ENCODE data around the gene TMEM132C. TPM values are rescaled to one million over a fixed set of nuclear protein-coding genes. Genes with fewer than 3 reads are reported as not detected.
A peak's percentile ranks its signal among the peaks of the same experiment; 100 is the strongest.

TMEM132C gene
- total RNA-seq, 1 experiment from 2014 or later, result not detected

DNA sequence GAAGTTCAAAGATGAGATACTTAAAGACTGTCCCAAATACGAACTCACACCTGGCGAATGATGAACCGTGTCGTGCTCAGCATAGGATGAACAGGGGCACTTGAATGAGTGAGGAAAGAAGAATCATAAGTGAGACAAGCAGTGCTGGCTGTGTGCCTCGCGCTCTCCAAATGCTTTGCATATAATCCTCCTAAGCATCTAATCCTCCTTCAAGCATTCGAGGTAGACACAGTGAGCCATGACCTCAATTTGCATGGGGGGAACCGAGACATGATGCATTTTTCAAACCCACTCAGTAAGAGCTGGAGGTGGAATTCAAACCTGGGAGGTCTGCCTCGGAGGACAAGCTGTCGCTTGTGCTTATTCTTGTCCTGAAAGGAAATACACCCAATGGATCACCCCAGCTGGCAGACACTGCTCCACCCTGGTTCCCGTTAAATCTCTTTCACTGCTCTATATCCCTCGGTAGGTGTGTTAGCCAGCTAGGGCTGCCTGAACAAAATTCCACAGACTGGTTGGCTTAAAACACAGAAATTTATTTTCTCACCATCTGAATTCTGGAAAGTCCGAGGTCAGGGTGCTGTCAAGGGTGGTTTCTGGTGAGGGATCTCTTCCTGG lies 282.7 kb downstream of the TMEM132C start:
- in situ Hi-C loops (cut with HindIII; ENCODE audit: low pct_unique_long_range_greater_than_20kb, low sequenced_read_pairs), result no loop called here
- DNase-seq (ENCODE audit: low read depth, low spot score), result no peak

- DNase-seq (ENCODE audit: low read depth, low spot score), result no peak
- in situ Hi-C loops (cut with HindIII; ENCODE audit: low pct_unique_long_range_greater_than_20kb, low sequenced_read_pairs), result no loop called here
Observed at GRCh38 chr12:128551266-128551665, 284.3 kb downstream of the TMEM132C start.

DNA sequence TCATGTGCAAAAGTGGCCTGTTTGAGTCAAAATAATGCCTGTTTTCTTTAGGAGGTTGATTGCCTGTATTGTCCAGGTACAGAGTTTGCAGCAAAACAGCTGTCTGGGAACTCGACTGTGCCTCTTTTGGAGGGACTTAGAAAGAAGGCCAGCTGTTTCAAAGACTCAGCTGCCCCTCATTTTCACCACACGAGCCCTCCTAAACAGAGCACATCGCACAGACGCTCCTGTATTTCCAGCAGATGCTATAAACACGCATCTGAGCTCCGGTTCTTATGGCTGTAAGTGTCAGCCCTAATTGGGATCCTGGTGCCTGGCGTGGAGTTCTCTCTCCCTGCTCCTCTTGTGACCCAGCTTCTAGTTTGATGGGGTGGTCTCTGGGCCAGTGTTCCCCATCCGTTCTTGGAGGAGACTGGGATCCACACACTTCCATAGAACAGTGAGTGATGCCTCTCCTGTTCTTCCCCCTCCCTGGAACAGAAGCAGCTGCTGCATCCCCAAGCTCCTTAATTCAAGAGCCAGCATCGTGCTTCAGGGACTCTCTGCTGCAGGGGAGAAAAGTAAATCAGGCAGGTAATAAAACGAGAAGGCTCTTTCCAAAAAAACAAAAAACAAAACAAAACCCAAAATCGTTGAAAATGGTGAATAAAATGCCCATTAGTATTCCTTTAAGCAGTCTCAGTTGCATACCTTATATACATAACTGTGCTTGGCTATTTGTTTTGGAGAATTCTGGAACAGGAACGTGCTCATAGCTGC lies 287.8 kb downstream of the TMEM132C start:
- DNase-seq (ENCODE audit: low read depth, low spot score), result no peak
- in situ Hi-C loops (cut with HindIII; ENCODE audit: low pct_unique_long_range_greater_than_20kb, low sequenced_read_pairs), result no loop called here

GRCh38 chr12:128557231-128557630 lies 290.3 kb downstream of the TMEM132C start:
- in situ Hi-C loops (cut with HindIII; ENCODE audit: low pct_unique_long_range_greater_than_20kb, low sequenced_read_pairs), result no loop called here
- DNase-seq (ENCODE audit: low read depth, low spot score), result no peak

- in situ Hi-C loops (cut with HindIII; ENCODE audit: low pct_unique_long_range_greater_than_20kb, low sequenced_read_pairs), result no loop called here
- no peak for DNase-seq (ENCODE audit: low read depth, low spot score)
Observed at GRCh38 chr12:128564956-128565355, 298.0 kb downstream of the TMEM132C start.

GRCh38 chr12:128567730-128568129 lies 300.8 kb downstream of the TMEM132C start:
- no peak for DNase-seq (ENCODE audit: low read depth, low spot score)
- in situ Hi-C loops (cut with HindIII; ENCODE audit: low pct_unique_long_range_greater_than_20kb, low sequenced_read_pairs), result no loop called here

GRCh38 chr12:128570191-128571065 lies 303.5 kb downstream of the TMEM132C start:
- in situ Hi-C loops (cut with HindIII; ENCODE audit: low pct_unique_long_range_greater_than_20kb, low sequenced_read_pairs), result no loop called here
- no peak for DNase-seq (ENCODE audit: low read depth, low spot score)

- DNase-seq (ENCODE audit: low read depth, low spot score), result peak; percentile 18
- in situ Hi-C loops (cut with HindIII; ENCODE audit: low pct_unique_long_range_greater_than_20kb, low sequenced_read_pairs), result no loop called here
Observed at GRCh38 chr12:128571906-128572810, 305.2 kb downstream of the TMEM132C start.

GRCh38 chr12:128573907-128574306 lies 306.9 kb downstream of the TMEM132C start:
- in situ Hi-C loops (cut with HindIII; ENCODE audit: low pct_unique_long_range_greater_than_20kb, low sequenced_read_pairs), result no loop called here
- no peak for DNase-seq (ENCODE audit: low read depth, low spot score)

DNA sequence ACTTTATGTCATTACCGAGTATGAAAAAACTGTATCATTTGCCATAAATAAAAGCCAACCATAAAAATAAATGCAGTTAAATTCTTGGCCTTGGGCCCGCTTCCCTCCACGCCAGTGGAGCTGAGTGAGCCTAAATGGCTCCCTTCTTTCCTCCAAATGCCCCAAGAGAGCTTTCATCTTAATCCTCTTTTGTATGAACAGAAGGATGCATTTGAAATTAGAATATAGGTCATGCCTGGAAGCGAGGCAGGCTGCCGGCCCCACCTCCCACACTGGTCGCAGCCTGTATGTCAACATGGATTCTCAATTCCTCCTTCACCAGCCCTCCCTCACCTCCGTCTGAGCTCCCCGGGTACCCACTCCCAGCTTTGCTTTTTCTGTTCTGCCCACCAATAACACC lies 311.1 kb downstream of the TMEM132C start:
- DNase-seq (ENCODE audit: low read depth, low spot score), result no peak
- in situ Hi-C loops (cut with HindIII; ENCODE audit: low pct_unique_long_range_greater_than_20kb, low sequenced_read_pairs), result no loop called here

GRCh38 chr12:128581321-128581761 lies 314.4 kb downstream of the TMEM132C start:
- no peak for DNase-seq (ENCODE audit: low read depth, low spot score)
- in situ Hi-C loops (cut with HindIII; ENCODE audit: low pct_unique_long_range_greater_than_20kb, low sequenced_read_pairs), result no loop called here

DNA sequence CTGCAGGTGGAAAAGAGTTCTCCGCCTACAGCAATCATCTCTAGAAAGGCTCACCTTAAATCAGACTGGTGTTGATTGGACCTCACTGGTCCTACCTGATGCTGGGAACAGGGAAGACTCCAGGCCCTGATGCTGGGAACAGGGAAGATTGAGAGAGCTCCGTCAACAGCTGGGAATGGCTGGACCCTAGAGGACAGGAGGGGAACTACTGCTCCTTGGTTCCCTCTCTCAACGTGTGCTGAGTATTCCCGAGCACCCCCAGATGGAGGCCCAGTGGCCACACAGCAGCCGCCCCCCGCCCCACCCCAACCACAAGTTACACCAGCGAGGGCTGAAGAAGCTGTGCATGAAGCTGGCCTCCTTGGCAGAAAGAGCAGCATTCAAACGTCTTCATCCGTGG lies 316.5 kb downstream of the TMEM132C start:
- DNase-seq (ENCODE audit: low read depth, low spot score), result peak; percentile 47
- in situ Hi-C loops (cut with HindIII; ENCODE audit: low pct_unique_long_range_greater_than_20kb, low sequenced_read_pairs), result no loop called here

DNA sequence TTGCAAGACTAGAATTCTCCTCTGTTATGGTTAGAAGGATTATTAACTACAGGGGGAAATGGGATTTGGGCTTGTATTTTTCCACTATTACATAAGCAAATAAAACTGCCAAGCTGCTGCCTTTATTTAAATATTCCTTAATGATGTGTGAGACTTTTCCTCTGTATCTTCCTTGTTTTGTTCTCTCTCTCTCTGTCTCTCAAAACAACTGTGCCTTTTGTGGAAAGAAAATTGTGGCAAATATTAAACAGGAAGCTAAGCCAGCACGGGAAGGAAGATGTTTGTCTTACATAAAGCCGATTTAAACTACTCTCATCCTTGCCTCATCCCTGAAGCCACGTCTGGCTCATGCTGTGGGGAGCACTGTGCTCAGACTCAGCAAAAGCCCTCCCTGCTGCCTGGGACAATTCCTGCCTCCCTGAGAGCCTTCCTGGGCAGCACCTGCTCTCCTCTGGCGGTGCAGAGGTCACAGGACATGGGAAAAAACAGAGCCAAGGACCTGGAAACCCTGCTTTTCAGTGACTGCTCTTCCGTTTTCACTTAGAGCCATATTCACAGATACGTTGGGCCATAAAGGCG lies 319.6 kb downstream of the TMEM132C start:
- in situ Hi-C loops (cut with HindIII; ENCODE audit: low pct_unique_long_range_greater_than_20kb, low sequenced_read_pairs), result no loop called here
- no peak for DNase-seq (ENCODE audit: low read depth, low spot score)

DNA sequence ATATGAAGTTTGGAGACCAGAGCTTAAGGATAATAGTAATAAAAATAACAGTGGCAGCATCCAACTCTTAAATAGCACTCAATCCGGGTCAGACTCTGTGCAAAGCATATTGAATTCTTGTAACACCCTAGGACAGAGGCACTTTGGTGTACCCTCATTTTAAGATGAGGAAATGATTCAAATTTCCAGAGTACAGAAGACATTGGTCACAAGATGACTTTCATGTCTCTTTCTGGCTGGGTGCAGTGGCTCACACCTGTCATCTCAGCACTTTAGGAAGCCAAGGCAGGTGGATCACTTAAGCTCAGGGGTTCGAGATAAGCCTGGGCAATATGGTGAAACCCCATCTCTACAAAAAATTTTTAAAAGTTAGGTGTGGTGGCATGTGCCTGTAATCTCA lies 320.9 kb downstream of the TMEM132C start:
- DNase-seq (ENCODE audit: low read depth, low spot score), result no peak
- in situ Hi-C loops (cut with HindIII; ENCODE audit: low pct_unique_long_range_greater_than_20kb, low sequenced_read_pairs), result no loop called here

DNA sequence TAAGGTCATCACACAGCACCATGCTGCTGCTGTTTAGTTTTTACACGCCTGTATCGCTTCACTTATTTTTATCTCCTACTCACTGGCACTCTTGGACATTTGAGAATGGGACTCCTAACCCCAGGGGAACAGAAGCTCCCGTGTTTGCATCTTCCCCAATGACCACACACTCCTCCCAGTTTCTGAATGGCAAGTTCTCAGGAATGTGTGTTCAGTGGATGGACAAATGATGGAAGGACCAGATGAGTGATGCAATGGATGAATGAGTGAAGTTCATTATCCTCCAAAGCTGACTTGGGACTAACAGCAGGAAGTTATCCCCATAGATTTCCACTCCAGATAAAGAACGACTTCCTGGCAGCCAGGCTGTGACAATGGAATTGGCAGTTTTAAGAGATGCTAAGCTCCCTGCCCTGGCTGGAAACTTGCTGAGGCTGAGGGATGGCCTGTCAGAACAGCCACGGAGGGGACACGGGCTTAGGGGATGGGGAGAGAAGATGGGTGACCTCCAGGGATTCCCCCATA lies 325.3 kb downstream of the TMEM132C start:
- in situ Hi-C loops (cut with HindIII; ENCODE audit: low pct_unique_long_range_greater_than_20kb, low sequenced_read_pairs), result no loop called here
- no peak for DNase-seq (ENCODE audit: low read depth, low spot score)

DNA sequence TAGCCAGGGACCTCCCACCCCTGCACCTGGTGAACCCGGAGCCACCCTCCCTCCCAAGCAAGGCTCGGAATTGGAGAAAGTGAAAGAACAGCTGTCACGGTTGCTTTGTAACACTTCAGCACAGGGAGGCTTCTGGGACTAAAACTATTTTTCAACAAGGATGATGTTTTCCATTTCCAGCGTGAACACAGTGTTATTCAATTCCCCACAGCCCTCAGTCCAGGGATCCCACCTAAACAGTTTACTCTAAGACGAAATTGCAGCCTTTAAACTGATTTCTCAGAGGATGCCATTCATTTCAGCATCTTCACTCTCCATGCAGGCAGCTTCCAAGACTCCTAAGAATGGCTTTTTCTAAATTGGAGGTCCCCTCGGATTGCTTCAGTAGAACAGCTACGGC lies 327.6 kb downstream of the TMEM132C start:
- no peak for DNase-seq (ENCODE audit: low read depth, low spot score)
- in situ Hi-C loops (cut with HindIII; ENCODE audit: low pct_unique_long_range_greater_than_20kb, low sequenced_read_pairs), result no loop called here

DNA sequence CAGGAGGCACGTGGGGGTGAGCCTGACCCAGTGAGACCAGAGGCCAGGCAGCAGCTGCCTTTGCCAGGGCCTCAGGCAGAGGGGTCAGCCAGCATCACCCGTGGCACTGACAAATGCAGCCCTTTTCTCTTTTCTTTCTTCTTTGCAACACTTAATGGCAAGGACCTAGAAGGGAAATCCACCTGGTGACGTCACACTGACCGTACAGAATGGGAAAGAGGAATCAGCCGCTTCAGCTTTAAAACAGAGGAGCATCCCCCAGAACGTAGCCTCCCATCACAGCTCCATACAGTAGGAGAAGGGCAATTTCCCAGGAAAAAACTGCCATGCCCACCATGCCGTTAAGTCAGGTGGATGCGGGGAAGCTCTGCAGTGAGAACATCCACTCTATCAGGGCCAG lies 328.6 kb downstream of the TMEM132C start:
- no peak for DNase-seq (ENCODE audit: low read depth, low spot score)
- in situ Hi-C loops (cut with HindIII; ENCODE audit: low pct_unique_long_range_greater_than_20kb, low sequenced_read_pairs), result no loop called here
